ENCODE data around the gene ITPR1.

Gene ITPR1

GRCh38 chr3:4718179-4718736 lies 225.1 kb downstream of the ITPR1 start:
- no peak for DNase-seq (ENCODE audit: low read depth in 2 of 2)

GRCh38 chr3:4719046-4719501 lies 225.9 kb downstream of the ITPR1 start:
- DNase-seq (ENCODE audit: low read depth in 2 of 2) = peak in 1 of 2 experiments; percentile 46

DNA sequence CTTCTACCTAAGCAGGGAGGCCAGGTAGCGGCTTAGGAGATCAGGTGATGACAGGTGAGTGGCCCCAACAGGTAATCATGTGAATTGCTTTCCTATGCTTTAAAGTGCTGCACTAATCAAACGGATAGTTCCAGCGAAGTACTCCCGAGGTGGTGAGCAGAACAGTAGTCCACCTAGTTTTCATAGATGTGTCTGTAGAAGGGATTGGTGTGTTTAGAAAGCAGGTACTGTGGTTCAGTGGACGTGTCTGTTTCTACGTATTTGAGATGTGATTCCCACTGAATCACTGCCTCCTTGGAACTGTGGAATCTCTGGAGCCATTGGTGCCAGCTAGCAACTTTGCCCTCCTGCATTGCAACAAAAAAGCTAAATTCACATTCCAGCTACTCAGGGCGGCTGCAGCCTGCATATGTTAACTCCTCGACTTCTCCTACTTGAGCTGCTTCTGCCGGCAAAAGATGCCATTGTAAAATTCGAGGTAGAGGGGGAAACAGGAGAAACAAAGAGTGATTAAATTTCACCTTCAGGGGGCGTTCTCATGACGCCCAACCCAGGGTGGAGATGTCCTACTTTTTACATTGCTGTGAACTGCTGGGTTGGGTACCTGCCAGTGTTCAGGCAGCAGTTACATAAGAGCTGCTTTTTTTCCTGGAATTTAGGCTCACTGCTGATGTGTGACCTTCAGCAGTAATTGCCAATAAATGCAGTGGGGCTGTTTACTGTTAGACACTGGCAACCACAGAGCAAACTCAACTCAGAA lies 227.3 kb downstream of the ITPR1 start:
- DNase-seq (ENCODE audit: low read depth in 2 of 2) = no peak

DNA sequence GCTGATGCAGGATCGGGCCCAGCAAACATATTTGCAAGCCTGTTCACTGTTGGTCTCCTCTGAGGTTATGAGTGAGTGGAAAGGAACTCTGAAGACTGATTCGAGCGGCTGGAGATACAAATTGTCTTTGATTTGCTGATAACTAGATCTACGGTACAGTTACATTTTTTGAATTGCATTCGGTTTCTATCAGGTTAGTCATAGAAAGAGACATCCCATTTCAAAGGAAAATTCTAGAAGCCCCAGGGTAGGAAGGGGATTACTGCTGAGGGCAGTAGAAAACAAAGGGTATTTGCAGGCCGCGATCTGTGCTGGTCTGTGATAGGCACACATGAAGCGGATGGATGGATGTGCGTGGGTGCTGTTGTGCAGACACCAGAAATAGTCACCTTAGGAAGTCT lies 228.4 kb downstream of the ITPR1 start:
- peak; percentile 81 to 84 for DNase-seq (ENCODE audit: low read depth in 2 of 2)

DNA sequence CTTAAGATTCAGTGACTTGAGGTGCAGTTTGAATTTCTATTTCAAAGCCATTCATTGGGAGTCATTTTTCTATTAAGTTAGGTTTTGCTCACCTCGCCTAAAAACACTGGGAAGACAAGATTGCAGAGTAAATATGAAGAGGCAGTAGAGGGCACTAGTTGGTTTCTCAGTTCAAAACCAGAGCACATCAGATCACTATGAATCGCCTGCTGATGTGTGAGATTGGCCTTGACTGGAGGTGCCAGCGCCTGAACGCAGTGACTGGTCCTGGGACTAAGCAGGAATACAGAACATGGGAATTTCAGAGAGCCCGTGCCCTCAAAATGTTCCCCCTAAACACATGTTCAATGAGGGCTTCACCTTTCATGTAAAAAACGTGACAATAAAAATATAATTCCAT lies 229.0 kb downstream of the ITPR1 start:
- no peak for DNase-seq (ENCODE audit: low read depth in 2 of 2)

- DNase-seq (ENCODE audit: low read depth in 2 of 2) = no peak
Measured at GRCh38 chr3:4724051-4724629, 231.0 kb downstream of the ITPR1 start.

- no peak for DNase-seq (ENCODE audit: low read depth in 2 of 2)
Measured at GRCh38 chr3:4726549-4726948, 233.4 kb downstream of the ITPR1 start.

DNA sequence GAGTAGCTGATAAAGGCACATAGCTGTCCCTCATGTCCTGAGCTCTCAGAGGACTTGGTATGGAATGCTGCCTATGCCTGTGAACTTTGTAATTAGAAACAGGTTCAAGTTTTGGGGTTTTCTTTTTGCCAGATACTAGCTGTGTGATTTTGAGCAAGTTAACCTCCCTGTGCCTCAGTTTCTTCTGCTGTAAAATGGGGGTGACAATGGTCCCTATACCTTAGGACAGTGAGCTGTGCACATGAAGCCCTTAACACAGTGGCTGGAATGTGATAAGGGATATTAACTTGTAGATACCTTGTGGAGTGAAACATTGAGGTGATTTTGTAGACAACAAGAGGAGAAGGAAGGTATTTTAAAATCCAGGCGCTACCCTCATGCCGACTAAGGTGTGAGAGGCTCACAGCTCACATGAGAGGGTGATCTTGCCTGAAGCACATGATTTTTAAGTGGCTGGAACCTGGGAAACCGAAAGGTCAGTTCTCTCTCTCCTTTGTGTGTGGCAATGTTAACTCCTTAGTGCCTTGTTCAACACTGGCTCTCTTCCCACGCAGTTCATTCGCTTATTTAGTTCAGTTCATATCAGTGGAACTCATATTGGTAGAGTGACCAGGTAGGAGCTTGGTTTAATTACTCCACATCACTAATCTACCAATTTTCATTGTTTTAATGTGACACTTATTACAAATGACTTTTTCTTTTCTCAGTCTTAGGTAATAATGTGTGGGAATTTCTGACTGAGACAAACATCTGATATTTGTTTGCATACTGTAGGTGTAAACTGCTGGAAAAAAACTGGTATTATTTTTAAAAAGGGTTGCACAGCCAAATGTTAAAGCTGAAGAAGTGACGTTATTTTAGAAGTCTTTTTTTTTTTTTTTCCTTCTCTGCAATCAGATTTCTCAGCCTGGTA lies 236.2 kb downstream of the ITPR1 start:
- no peak for DNase-seq (ENCODE audit: low read depth in 2 of 2)

DNA sequence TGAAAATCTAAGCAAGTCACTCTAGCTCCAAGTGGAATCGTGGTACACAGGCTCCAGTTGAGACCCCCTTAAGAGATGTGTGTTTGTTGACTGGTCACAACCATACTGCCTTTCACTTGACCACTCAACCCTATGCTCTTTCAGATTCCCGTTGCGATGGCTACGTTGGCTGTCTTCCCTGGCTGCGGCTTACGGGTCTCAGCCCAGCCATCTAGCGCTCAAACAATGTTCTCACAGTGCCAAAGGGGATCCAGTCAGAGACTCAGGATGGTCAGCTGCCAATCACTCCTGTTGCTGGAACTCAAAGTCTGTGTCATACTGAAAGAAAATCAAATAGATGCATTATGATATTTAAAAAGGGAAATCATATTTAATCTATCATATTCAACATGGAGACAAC lies 237.6 kb downstream of the ITPR1 start:
- no peak for DNase-seq (ENCODE audit: low read depth in 2 of 2)

DNA sequence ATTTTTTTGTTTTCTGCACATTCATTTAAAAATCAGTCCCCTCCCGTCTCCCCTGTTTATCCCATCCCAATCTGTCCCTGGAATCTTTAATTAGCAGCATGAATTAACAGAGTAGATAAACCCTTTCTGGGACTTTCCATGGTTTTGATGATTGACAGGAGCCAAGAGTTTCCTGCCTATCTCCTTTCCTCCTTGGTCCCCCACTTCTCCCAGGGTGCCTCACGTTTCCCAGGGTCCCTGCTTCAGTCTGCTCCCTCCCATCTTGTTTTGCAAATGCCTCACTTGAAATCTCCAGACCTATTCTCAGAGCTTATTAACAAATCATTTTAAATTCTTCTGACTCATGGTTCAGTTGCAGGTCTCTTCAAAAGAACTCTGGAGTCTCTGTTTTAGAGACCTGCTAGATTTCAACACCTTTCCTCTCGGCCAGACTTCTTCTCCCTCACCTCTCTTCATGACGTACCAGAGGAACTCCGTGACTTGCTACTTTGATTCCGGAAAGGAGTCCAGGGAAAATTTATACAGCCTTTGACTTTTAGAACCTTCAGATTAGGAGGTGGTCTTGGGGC lies 238.5 kb downstream of the ITPR1 start:
- DNase-seq (ENCODE audit: low read depth in 2 of 2) = no peak

DNA sequence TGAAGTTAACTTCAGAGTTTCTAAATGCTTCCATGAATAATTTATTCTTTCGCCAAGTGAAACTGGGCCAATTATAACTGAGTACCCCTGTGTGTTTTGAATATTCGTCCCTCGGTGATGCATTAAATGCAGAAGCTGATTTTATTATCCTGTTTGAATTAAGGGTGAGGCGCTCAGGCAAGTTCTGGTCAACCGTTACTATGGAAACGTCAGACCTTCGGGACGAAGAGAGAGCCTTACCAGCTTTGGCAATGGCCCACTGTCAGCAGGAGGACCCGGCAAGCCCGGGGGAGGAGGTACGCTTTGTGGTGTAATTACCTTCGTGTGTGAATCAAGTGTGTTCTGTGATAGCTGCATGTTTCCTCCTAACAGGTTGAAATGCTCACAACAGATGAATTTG lies 239.8 kb downstream of the ITPR1 start:
- DNase-seq (ENCODE audit: low read depth in 2 of 2) = no peak

DNA sequence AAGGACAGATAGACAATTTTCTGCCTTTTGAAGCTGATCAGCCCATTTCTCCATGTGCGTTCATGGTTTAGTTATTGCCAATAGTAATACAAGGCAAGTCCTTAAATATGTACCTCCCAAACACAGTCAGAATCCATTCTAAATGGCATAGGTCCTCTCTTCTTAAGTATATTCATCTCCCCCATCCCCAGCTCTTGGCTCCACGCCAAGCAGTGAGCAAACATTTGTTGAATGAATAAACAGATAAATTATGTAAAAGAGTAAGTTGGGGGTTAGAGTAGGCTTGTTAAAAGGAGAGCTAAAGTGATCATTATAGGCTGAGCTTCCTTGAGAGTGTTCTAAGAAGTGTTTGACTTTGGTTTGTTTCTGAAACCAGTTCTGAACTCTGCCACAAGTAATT lies 241.3 kb downstream of the ITPR1 start:
- no peak for DNase-seq (ENCODE audit: low read depth in 2 of 2)

DNA sequence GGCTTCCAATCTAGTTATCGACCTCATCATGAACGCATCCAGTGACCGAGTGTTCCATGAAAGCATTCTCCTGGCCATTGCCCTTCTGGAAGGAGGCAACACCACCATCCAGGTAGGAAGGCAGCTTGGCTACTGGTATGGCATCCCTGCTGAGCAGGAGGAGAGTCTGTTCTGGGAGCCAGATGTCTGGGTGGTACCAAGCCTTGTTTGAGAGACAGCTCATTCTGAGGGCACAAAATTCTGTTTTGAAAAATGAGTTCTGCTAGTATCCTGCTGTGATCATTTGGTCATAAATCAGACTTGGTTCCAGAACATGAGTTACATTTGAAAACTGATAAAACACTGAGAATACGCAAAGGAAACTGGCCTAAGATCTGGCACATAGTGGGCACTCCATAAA lies 242.1 kb downstream of the ITPR1 start:
- no peak for DNase-seq (ENCODE audit: low read depth in 2 of 2)

- DNase-seq (ENCODE audit: low read depth in 2 of 2) = no peak
Measured at GRCh38 chr3:4736284-4736861, 243.2 kb downstream of the ITPR1 start.

DNA sequence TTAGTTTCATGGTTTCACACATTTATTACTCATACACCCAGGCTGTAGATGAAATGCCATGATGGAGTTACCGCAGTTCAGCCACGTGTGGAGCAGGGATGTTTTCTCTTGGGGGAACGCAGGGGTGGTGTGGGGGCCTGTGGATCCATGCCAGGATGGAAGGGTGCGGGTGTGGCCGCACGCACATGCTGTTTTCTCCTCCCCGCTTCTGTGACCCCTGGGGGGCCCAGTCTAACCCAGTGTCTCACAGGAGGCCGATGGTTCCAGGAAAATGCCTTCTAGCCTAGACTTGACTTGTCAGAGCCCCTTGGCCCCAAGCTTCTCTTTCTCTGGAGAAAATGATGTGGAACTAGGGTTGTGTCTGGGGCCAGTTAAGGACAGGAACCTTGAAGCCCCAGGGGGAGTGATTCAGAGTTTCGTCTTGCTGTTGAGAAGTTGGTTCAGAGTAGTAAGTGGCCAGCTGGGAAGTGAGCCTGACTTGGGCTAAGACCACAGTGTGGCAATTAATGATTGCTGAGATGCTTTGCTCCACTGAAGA lies 245.7 kb downstream of the ITPR1 start:
- no peak for DNase-seq (ENCODE audit: low read depth in 2 of 2)

DNA sequence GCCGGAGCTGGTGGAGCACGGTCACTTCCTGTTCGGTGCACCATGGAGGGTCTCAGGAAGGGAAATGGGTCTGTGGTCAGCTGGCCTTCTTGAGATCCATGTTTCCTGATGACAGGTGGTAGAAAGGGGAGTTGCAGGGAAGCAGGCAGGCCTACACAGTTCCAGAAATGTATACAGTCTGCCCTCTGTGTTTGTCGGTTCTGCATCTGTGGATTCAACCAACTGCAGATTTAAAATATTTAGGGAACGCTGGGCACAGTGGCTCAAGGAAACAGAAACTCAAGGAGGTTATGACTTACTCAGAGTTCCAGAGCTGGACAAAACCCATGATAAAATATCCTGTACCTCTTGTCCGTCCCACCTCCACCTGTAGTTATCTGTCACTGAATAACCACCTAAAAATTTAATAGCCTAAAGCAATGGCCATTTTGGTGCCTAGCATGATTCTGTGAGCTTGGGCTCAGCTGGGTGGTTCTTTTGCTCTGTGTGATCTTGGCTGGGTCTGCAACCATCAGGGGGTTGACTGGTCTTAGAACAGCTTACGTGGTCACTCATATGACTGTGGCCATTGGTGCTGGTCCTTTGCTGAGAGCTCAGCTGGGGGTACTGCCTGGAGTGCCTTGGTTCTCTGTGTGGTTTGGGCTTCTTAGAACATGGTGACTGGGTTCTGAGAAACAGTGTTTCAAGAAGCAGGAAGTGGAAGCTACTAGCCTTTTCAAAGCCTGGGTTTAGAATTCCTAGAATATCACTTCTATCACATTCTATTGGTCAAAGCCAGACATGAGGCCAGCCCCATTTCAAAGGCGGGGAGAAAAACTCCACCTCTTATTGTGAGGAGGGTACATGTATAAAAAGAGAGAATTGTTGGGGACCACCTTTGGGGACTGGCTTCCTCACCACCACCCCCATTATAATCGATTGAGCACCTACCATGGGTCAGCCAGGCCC lies 246.4 kb downstream of the ITPR1 start:
- no peak for DNase-seq (ENCODE audit: low read depth in 2 of 2)

- no peak for DNase-seq (ENCODE audit: low read depth in 2 of 2)
Measured at GRCh38 chr3:4740397-4741105, 247.4 kb downstream of the ITPR1 start.

- DNase-seq (ENCODE audit: low read depth in 2 of 2) = no peak
Measured at GRCh38 chr3:4741106-4741403, 247.9 kb downstream of the ITPR1 start.

Measured in fibroblast of skin of left biceps (primary cell).